T-helper 2 cell treated with Interferon-gamma antibody and Interleukin-4, amounts not matched to agents 5 μg/mL and 100 μg/mL, for 36 hours (primary cell): Measurements from ENCODE around the gene PARD3B.

Experiments used
- DNase-seq: peaks from one replicate; pipeline ENCODE4 v3.0.0; 2021; ENCODE audit warnings: low spot score
- H3K27ac Mint-ChIP-seq: one replicate; pipeline ENCODE4 v1.8.0; 2021; ENCODE audit warnings: mild to moderate bottlenecking, mixed read lengths
- H3K27me3 Mint-ChIP-seq: one replicate; pipeline ENCODE4 v1.8.0; 2021; ENCODE audit warnings: low read depth, mixed read lengths
- H3K36me3 Mint-ChIP-seq: one replicate; pipeline ENCODE4 v1.8.0; 2021; ENCODE audit warnings: low read depth, mixed read lengths
- H3K4me1 Mint-ChIP-seq: one replicate; pipeline ENCODE4 v1.8.0; 2021; ENCODE audit warnings: low read depth, mixed read lengths
- H3K4me3 Mint-ChIP-seq: one replicate; pipeline ENCODE4 v1.8.0; 2022; ENCODE audit warnings: mild to moderate bottlenecking, moderate library complexity, mixed read lengths
- H3K9me3 Mint-ChIP-seq: one replicate; pipeline ENCODE4 v1.8.0; 2021; ENCODE audit warnings: mixed read lengths

The PARD3B gene

GRCh38 chr2:205461678-205462665 is 916.7 kb downstream of the PARD3B start:
- Mint-ChIP-seq H3K4me1 (peaks cover 10% of the 10 kb centered on the region), H3K27me3 (peaks cover 25% of the 10 kb centered on the region), H3K4me3 (no peak overlapping the region), H3K9me3 (no peaks in the 10 kb centered on the region), H3K36me3 (no peaks in the 10 kb centered on the region), H3K27ac (no peak overlapping the region)
- DNase-seq, result peak; percentile 6

- Mint-ChIP-seq H3K9me3 (no peaks in the 10 kb centered on the region), H3K36me3 (no peaks in the 10 kb centered on the region), H3K4me3 (no peak overlapping the region), H3K27me3 (peaks cover 20% of the 10 kb centered on the region), H3K27ac (no peak overlapping the region), H3K4me1 (peaks cover 10% of the 10 kb centered on the region)
- no peak for DNase-seq
Observed at GRCh38 chr2:205462681-205463345, 917.5 kb downstream of the PARD3B start.

- H3K9me3 Mint-ChIP-seq, result no peaks in the 10 kb centered on the region
- no peaks in the 10 kb centered on the region for H3K36me3 Mint-ChIP-seq
- H3K4me1 Mint-ChIP-seq, result peaks cover 10% of the 10 kb centered on the region
- H3K27ac Mint-ChIP-seq, result no peak overlapping the region
- H3K4me3 Mint-ChIP-seq, result no peak overlapping the region
- peaks cover 13% of the 10 kb centered on the region for H3K27me3 Mint-ChIP-seq
- DNase-seq, result no peak
Observed at GRCh38 chr2:205463466-205464025, 918.3 kb downstream of the PARD3B start.

GRCh38 chr2:205464681-205465080 is 919.4 kb downstream of the PARD3B start:
- DNase-seq, result no peak
- Mint-ChIP-seq H3K9me3 (no peaks in the 10 kb centered on the region), H3K27ac (no peak overlapping the region), H3K27me3 (peaks cover 13% of the 10 kb centered on the region), H3K4me1 (peaks cover 8% of the 10 kb centered on the region), H3K36me3 (no peaks in the 10 kb centered on the region), H3K4me3 (no peak overlapping the region)

- no peaks in the 10 kb centered on the region for H3K9me3 Mint-ChIP-seq
- peaks cover 23% of the 10 kb centered on the region for H3K27me3 Mint-ChIP-seq
- H3K4me3 Mint-ChIP-seq, result no peak overlapping the region
- H3K4me1 Mint-ChIP-seq, result peaks cover 6% of the 10 kb centered on the region
- no peak for DNase-seq
- no peaks in the 10 kb centered on the region for H3K36me3 Mint-ChIP-seq
- no peak overlapping the region for H3K27ac Mint-ChIP-seq
Observed at GRCh38 chr2:205465791-205466190, 920.5 kb downstream of the PARD3B start.

- Mint-ChIP-seq H3K9me3 (no peaks in the 10 kb centered on the region), H3K36me3 (no peaks in the 10 kb centered on the region), H3K4me3 (no peak overlapping the region), H3K27me3 (peaks cover 42% of the 10 kb centered on the region), H3K4me1 (peaks cover 8% of the 10 kb centered on the region), H3K27ac (no peak overlapping the region)
- no peak for DNase-seq
Observed at GRCh38 chr2:205471776-205472175, 926.5 kb downstream of the PARD3B start.

GRCh38 chr2:205473791-205474190 is 928.5 kb downstream of the PARD3B start:
- no peak for DNase-seq
- Mint-ChIP-seq H3K9me3 (no peaks in the 10 kb centered on the region), H3K27me3 (peaks cover 49% of the 10 kb centered on the region), H3K4me1 (peaks cover 8% of the 10 kb centered on the region), H3K27ac (no peak overlapping the region), H3K36me3 (no peaks in the 10 kb centered on the region), H3K4me3 (no peak overlapping the region)

GRCh38 chr2:205474741-205475415 is 929.6 kb downstream of the PARD3B start:
- H3K4me3 Mint-ChIP-seq, result no peak overlapping the region
- no peaks in the 10 kb centered on the region for H3K9me3 Mint-ChIP-seq
- peaks cover 48% of the 10 kb centered on the region for H3K27me3 Mint-ChIP-seq
- no peak overlapping the region for H3K27ac Mint-ChIP-seq
- no peak for DNase-seq
- no peaks in the 10 kb centered on the region for H3K36me3 Mint-ChIP-seq
- peaks cover 8% of the 10 kb centered on the region for H3K4me1 Mint-ChIP-seq

GRCh38 chr2:205475416-205475768 is 930.1 kb downstream of the PARD3B start:
- no peak overlapping the region for H3K27ac Mint-ChIP-seq
- H3K27me3 Mint-ChIP-seq, result peaks cover 43% of the 10 kb centered on the region
- no peaks in the 10 kb centered on the region for H3K36me3 Mint-ChIP-seq
- DNase-seq, result no peak
- H3K4me1 Mint-ChIP-seq, result peaks cover 8% of the 10 kb centered on the region
- no peak overlapping the region for H3K4me3 Mint-ChIP-seq
- H3K9me3 Mint-ChIP-seq, result no peaks in the 10 kb centered on the region

- no peak for DNase-seq
- no peaks in the 10 kb centered on the region for H3K36me3 Mint-ChIP-seq
- no peak overlapping the region for H3K4me3 Mint-ChIP-seq
- H3K9me3 Mint-ChIP-seq, result no peaks in the 10 kb centered on the region
- H3K27me3 Mint-ChIP-seq, result peaks cover 38% of the 10 kb centered on the region
- H3K4me1 Mint-ChIP-seq, result peaks cover 8% of the 10 kb centered on the region
- H3K27ac Mint-ChIP-seq, result no peak overlapping the region
Observed at GRCh38 chr2:205477016-205477705, 931.9 kb downstream of the PARD3B start.

- Mint-ChIP-seq H3K36me3 (no peaks in the 10 kb centered on the region), H3K27ac (no peak overlapping the region), H3K4me1 (no peaks in the 10 kb centered on the region), H3K9me3 (no peaks in the 10 kb centered on the region), H3K4me3 (no peak overlapping the region), H3K27me3 (peaks cover 33% of the 10 kb centered on the region)
- DNase-seq, result no peak
Observed at GRCh38 chr2:205481861-205482260, 936.6 kb downstream of the PARD3B start.

- Mint-ChIP-seq H3K36me3 (no peaks in the 10 kb centered on the region), H3K9me3 (no peaks in the 10 kb centered on the region), H3K4me1 (no peaks in the 10 kb centered on the region), H3K4me3 (no peak overlapping the region), H3K27me3 (peaks cover 27% of the 10 kb centered on the region), H3K27ac (no peak overlapping the region)
- DNase-seq, result no peak
Observed at GRCh38 chr2:205482399-205483081, 937.3 kb downstream of the PARD3B start.

- H3K4me3 Mint-ChIP-seq, result no peak overlapping the region
- H3K36me3 Mint-ChIP-seq, result no peaks in the 10 kb centered on the region
- H3K27me3 Mint-ChIP-seq, result peaks cover 26% of the 10 kb centered on the region
- DNase-seq, result no peak
- H3K27ac Mint-ChIP-seq, result no peak overlapping the region
- no peaks in the 10 kb centered on the region for H3K4me1 Mint-ChIP-seq
- H3K9me3 Mint-ChIP-seq, result no peaks in the 10 kb centered on the region
Observed at GRCh38 chr2:205483095-205483494, 937.8 kb downstream of the PARD3B start.
